MM.1S (cell line): ENCODE measurements around the gene RGS17.
"Not testable (repeated sequence)": the region's sequence is repeated elsewhere in the genome, so short reads cannot be mapped to it uniquely, and the experiment has no call there.

Source experiments
- DNase-seq: peaks from one replicate; pipeline ENCODE4 v3.0.0-alpha.2; 2015
- H2AFZ ChIP-seq: fragments of 300-600 bp; sonication (generic); 2 replicates; pipeline ENCODE4 v1.6.0; 2016; ENCODE audit warnings: antibody characterized with exemption, low read length
- H3F3A ChIP-seq: fragments of 300-600 bp; sonication (generic); 2 replicates; pipeline ENCODE4 v1.6.1; 2016; ENCODE audit warnings: mild to moderate bottlenecking, antibody characterized with exemption, low read length, moderate library complexity, mixed read lengths; ENCODE audit not compliant: insufficient read depth
- H3K27ac ChIP-seq: fragments of 300-600 bp; sonication (generic); 2 replicates; pipeline ENCODE4 v1.5.1; 2016; ENCODE audit warnings: mild to moderate bottlenecking, low read length
- H3K27me3 ChIP-seq: fragments of 300-600 bp; sonication (generic); replicated peaks from 2 replicates; pipeline ENCODE4 v1.6.0; 2016; ENCODE audit warnings: low read length; ENCODE audit not compliant: insufficient read depth
- H3K36me3 ChIP-seq: fragments of 300-600 bp; sonication (generic); replicated peaks from 2 replicates; pipeline ENCODE4 v1.6.1; 2016; ENCODE audit warnings: mild to moderate bottlenecking, low read length, mixed read lengths; ENCODE audit not compliant: insufficient read depth
- H3K4me1 ChIP-seq: fragments of 300-600 bp; sonication (generic); 2 replicates; pipeline ENCODE4 v1.6.1; 2016; ENCODE audit warnings: low read length, mixed read lengths
- H3K4me2 ChIP-seq: fragments of 300-600 bp; sonication (generic); 2 replicates; pipeline ENCODE4 v1.6.0; 2016; ENCODE audit warnings: low read depth, low read length
- H3K4me3 ChIP-seq: fragments of 300-600 bp; sonication (generic); 2 replicates; pipeline ENCODE4 v1.5.1; 2016; ENCODE audit warnings: low read length, mixed read lengths
- H3K79me2 ChIP-seq: fragments of 300-600 bp; sonication (generic); 2 replicates; pipeline ENCODE4 v1.6.1; 2016; ENCODE audit warnings: mixed run types, low read length, mixed read lengths
- H3K9ac ChIP-seq: fragments of 300-600 bp; sonication (generic); 2 replicates; pipeline ENCODE4 v1.6.1; 2016; ENCODE audit warnings: low read length, mixed read lengths
- H3K9me2 ChIP-seq: fragments of 300-600 bp; sonication (generic); replicated peaks from 2 replicates; pipeline ENCODE4 v1.6.1; 2016; ENCODE audit warnings: mild to moderate bottlenecking, low read length, mixed read lengths; ENCODE audit not compliant: insufficient read depth
- H3K9me3 ChIP-seq: fragments of 300-600 bp; sonication (generic); replicated peaks from 2 replicates; pipeline ENCODE4 v1.6.1; 2016; ENCODE audit warnings: mild to moderate bottlenecking, low read length, mixed read lengths; ENCODE audit not compliant: insufficient read depth
- H4K20me1 ChIP-seq: fragments of 300-600 bp; sonication (generic); 2 replicates; pipeline ENCODE4 v1.6.1; 2016; ENCODE audit warnings: mild to moderate bottlenecking, low read length, moderate library complexity, mixed read lengths; ENCODE audit not compliant: insufficient read depth
- CTCF ChIP-seq: fragments of 300-600 bp; sonication (generic); IDR thresholded peaks from 2 replicates; pipeline ENCODE4 v1.5.1; 2016; ENCODE audit warnings: antibody characterized with exemption, low read length, mixed read lengths
- EZH2 ChIP-seq: fragments of 300-600 bp; sonication (generic); optimal IDR thresholded peaks from 2 replicates; pipeline ENCODE3; 2017; ENCODE audit warnings: low read depth, mild to moderate bottlenecking, antibody characterized with exemption, low read length, mixed read lengths
- EZH2phosphoT487 ChIP-seq: fragments of 300-600 bp; sonication (generic); IDR thresholded peaks from 2 replicates; pipeline ENCODE4 v1.6.1; 2018; ENCODE audit warnings: antibody characterized with exemption, low read length

Gene RGS17

GRCh38 chr6:153135681-153136080 is 4.6 kb upstream of the RGS17 start:
- H4K20me1 ChIP-seq, result no peaks in the 10 kb centered on the region
- H3K27me3 ChIP-seq, result no peaks in the 10 kb centered on the region
- no peak overlapping the region for H3K4me3 ChIP-seq
- no peaks in the 10 kb centered on the region for H3F3A ChIP-seq
- no peak overlapping the region for H2AFZ ChIP-seq
- H3K79me2 ChIP-seq, result no peaks in the 10 kb centered on the region
- DNase-seq, result no peak
- no peaks in the 10 kb centered on the region for H3K4me1 ChIP-seq
- no peaks in the 10 kb centered on the region for H3K9me3 ChIP-seq
- no peaks in the 10 kb centered on the region for H3K9me2 ChIP-seq
- H3K27ac ChIP-seq, result no peak overlapping the region
- no peaks in the 10 kb centered on the region for H3K36me3 ChIP-seq
- no peak overlapping the region for H3K9ac ChIP-seq
- TF ChIP-seq EZH2phosphoT487, result no peak
- TF ChIP-seq CTCF, result no peak
- no peak for TF ChIP-seq EZH2
- H3K4me2 ChIP-seq, result no peak overlapping the region

GRCh38 chr6:153133667-153134066 is 2.6 kb upstream of the RGS17 start:
- not testable (repeated sequence) for H3F3A ChIP-seq, H3K4me2 ChIP-seq, H4K20me1 ChIP-seq, H3K79me2 ChIP-seq, H3K9me2 ChIP-seq, H3K27ac ChIP-seq, H3K27me3 ChIP-seq, H3K4me1 ChIP-seq, H3K36me3 ChIP-seq, H2AFZ ChIP-seq, H3K4me3 ChIP-seq, DNase-seq, H3K9me3 ChIP-seq, H3K9ac ChIP-seq

- Histone ChIP-seq H4K20me1 (no peaks in the 10 kb centered on the region), H3K79me2 (no peaks in the 10 kb centered on the region), H3K4me2 (peak overlapping the region; percentile 65; the same call in 1 of the 2 replicates), H3F3A (no peaks in the 10 kb centered on the region), H3K4me1 (no peaks in the 10 kb centered on the region), H3K9me2 (no peaks in the 10 kb centered on the region), H3K9ac (no peak overlapping the region), H3K9me3 (no peaks in the 10 kb centered on the region), H3K36me3 (no peaks in the 10 kb centered on the region), H3K27me3 (no peaks in the 10 kb centered on the region), H3K4me3 (peak overlapping the region; percentile 59), H2AFZ (no peak overlapping the region), H3K27ac (no peak overlapping the region)
- TF ChIP-seq CTCF (no peak), EZH2 (no peak), EZH2phosphoT487 (no peak)
- DNase-seq, result no peak
Measured at GRCh38 chr6:153130515-153131036, 506 bp downstream of the RGS17 start.

DNA sequence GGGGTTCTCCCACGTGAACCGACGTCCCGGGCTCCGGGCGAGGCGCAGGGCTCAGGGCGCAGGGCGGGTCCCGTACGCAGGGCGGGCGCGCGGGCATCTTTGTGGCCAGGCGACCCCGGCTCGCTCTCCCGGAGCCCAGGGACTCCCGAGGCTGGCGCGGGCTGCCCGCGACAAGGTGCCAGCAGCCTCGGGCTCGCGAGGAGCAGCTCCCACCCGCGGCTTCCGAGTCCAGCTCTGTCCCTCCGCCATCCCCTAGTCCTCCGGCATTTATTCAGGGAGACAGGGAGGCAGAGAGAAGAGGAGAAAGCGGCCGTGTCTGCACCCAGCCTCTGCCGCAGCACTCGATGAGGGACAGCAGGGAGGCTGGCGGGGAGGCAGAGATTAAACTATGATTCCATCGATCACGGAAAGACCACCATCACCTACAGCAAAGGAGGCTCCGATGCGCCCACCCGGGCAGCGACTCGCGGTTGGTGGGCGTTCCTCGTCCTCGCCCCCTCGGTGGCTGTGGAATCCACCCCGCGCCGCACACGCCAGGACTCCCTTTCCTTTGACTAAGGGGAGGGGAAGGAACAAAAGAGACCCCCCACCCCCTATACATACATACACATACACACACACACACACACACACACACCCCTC is 1.1 kb downstream of the RGS17 start:
- H3K27ac ChIP-seq, result no peak overlapping the region
- H3K4me3 ChIP-seq, result no peak overlapping the region
- no peak overlapping the region for H3K9ac ChIP-seq
- no peaks in the 10 kb centered on the region for H3K9me2 ChIP-seq
- no peaks in the 10 kb centered on the region for H3K36me3 ChIP-seq
- H3F3A ChIP-seq, result no peaks in the 10 kb centered on the region
- no peaks in the 10 kb centered on the region for H3K79me2 ChIP-seq
- H2AFZ ChIP-seq, result no peak overlapping the region
- no peaks in the 10 kb centered on the region for H3K27me3 ChIP-seq
- peak overlapping the region; percentile 65; the same call in 1 of the 2 replicates for H3K4me2 ChIP-seq
- no peaks in the 10 kb centered on the region for H3K4me1 ChIP-seq
- H3K9me3 ChIP-seq, result no peaks in the 10 kb centered on the region
- DNase-seq, result no peak
- TF ChIP-seq CTCF (no peak), EZH2 (no peak), EZH2phosphoT487 (no peak)
- H4K20me1 ChIP-seq, result no peaks in the 10 kb centered on the region
